CD4-positive, CD25-positive, alpha-beta regulatory T cell (primary cell): ENCODE results near the gene CD2AP. TPM values are rescaled to one million over a fixed set of nuclear protein-coding genes. Genes with fewer than 3 reads are reported as not detected.
"Not testable (repeated sequence)": the region's sequence is repeated elsewhere in the genome, so short reads cannot be mapped to it uniquely, and the experiment has no call there.

Source experiments
- ATAC-seq, 2 donors: fragments of 150-1000 bp; cut with Tn5 transposase; one replicate each; pipeline ENCODE4 v1.10.0; 2021; ENCODE audit warnings: low read depth in 2 of 2, moderate number of reproducible peaks in 2 of 2, moderate library complexity in 1 of 2
- DNase-seq, 3 donors: peaks; one replicate each; pipeline versions ENCODE4 v3.0.0 to v3.0.0-alpha.2; 2012 to 2022; ENCODE audit warnings: mixed read lengths in 1 of 3
- H3K27ac ChIP-seq: one replicate; pipeline ENCODE4 v1.7.0; 2013; ENCODE audit warnings: mild to moderate bottlenecking, low read length; ENCODE audit not compliant: insufficient read depth, poor library complexity, severe bottlenecking
- H3K27me3 ChIP-seq: one replicate; pipeline ENCODE4 v1.7.0; 2013; ENCODE audit warnings: low read length; ENCODE audit not compliant: control insufficient read depth, insufficient read depth
- H3K36me3 ChIP-seq: one replicate; pipeline ENCODE4 v1.7.0; 2013; ENCODE audit warnings: mild to moderate bottlenecking, low read length, moderate library complexity; ENCODE audit not compliant: control insufficient read depth, insufficient read depth
- H3K4me1 ChIP-seq: 2 replicates; pipeline ENCODE4 v1.7.0; 2013; ENCODE audit warnings: mild to moderate bottlenecking, low read length; ENCODE audit not compliant: insufficient read depth, control insufficient read depth, poor library complexity, severe bottlenecking
- H3K4me3 ChIP-seq: one replicate; pipeline ENCODE4 v1.7.0; 2013; ENCODE audit warnings: low read depth, mild to moderate bottlenecking, low read length, moderate library complexity
- H3K9me3 ChIP-seq, 2 experiments: 1 replicate in 1 of 2; 2 replicates in 1 of 2; pipeline ENCODE4 v1.7.0; 2013; ENCODE audit warnings: low read length in 2 of 2, mild to moderate bottlenecking in 1 of 2, moderate library complexity in 1 of 2; ENCODE audit not compliant: control insufficient read depth in 2 of 2
- H3K27ac Mint-ChIP-seq, 3 donors: one replicate each; pipeline ENCODE4 v1.8.0; 2020 to 2022; ENCODE audit warnings: mild to moderate bottlenecking in 3 of 3, mixed read lengths in 3 of 3, moderate library complexity in 2 of 3
- H3K27me3 Mint-ChIP-seq: one replicate; pipeline ENCODE4 v1.8.0; 2022; ENCODE audit warnings: mild to moderate bottlenecking, mixed read lengths
- H3K36me3 Mint-ChIP-seq: one replicate; pipeline ENCODE4 v1.8.0; 2020; ENCODE audit warnings: mixed read lengths
- H3K4me1 Mint-ChIP-seq, 4 donors: one replicate each; pipeline ENCODE4 v1.8.0; 2020 to 2022; ENCODE audit warnings: mixed read lengths in 4 of 4, mild to moderate bottlenecking in 1 of 4
- H3K4me3 Mint-ChIP-seq, 4 donors: one replicate each; pipeline ENCODE4 v1.8.0; 2020 to 2022; ENCODE audit warnings: mild to moderate bottlenecking in 4 of 4, mixed read lengths in 4 of 4, moderate library complexity in 3 of 4
- H3K9me3 Mint-ChIP-seq, 7 donors: one replicate each; pipeline ENCODE4 v1.8.0; 2020 to 2022; ENCODE audit warnings: mixed read lengths in 7 of 7, mild to moderate bottlenecking in 3 of 7, moderate library complexity in 2 of 7
- polyA plus RNA-seq, 4 donors: library from polyadenylated mRNA; unstranded; fragments of 300-500 nt; fragmentation: Illumina TruSeq; gene quantifications; one replicate each; pipeline ENCODE4 v1.2.3, GENCODE V29; 2021
- total RNA-seq: library from RNA; stranded (reverse); gene quantifications from one replicate; pipeline ENCODE4 v1.2.3, GENCODE V29; 2022

CD2AP gene
- total and polyA plus RNA-seq, 5 donors from 2014 or later: 4.0 to 30.5 (median 6.5) TPM

DNA sequence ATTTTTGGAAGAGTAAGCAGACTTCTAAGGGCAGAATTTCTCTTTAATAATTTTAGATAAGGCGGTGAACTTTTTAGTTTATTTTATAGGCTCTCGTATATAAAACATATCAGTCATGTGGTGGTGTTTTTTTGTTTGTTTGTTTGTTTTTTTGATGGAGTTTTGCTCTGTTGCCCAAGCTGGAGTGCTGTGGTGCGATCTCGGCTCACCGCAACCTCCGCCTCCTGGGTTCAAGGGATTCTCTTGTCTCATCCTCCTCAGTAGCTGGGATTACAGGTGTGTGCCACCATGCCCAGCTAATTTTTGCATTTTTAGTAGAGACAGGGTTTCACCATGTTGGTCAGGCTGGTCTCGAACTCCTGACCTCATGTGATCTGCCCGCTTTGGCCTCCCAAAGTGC lies 3.6 kb downstream of the CD2AP start:
- not testable (repeated sequence) for DNase-seq, H3K9me3 Mint-ChIP-seq, H3K27ac Mint-ChIP-seq, H3K36me3 ChIP-seq, H3K27me3 Mint-ChIP-seq, H3K9me3 ChIP-seq, H3K27ac ChIP-seq, H3K4me3 ChIP-seq, ATAC-seq, H3K27me3 ChIP-seq, H3K36me3 Mint-ChIP-seq
- peaks cover 23% of the 10 kb centered on the region for H3K4me1 ChIP-seq
- Mint-ChIP-seq H3K4me1 (peaks cover 42 to 71% (median 47%) of the 10 kb centered on the region in 4 donors), H3K4me3 (peak overlapping the region in 2 of 4 donors; percentile 7 to 43)

DNA sequence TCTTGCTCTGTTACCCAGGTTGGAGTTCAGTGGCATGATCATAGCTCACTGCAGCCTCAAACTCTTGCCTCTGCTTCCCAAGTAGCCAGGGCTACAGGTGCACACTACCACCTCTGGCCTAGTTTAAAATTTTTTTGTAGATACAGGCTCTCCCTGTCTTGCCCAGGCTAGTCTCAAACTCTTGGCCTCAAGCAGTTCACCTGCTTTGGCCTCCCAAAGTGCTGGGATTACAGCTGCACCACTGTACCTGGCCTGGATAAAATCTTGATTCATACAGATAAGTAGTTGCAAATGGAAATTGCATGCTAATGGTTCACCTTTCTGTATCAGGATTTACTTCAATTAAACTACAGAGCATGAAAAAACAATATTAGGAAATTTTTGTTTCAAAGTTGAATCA lies 4.2 kb downstream of the CD2AP start:
- H3K4me1 ChIP-seq: peaks cover 23% of the 10 kb centered on the region
- Mint-ChIP-seq H3K9me3 (no peaks in the 10 kb centered on the region), H3K27ac (peak overlapping the region in 1 of 3 donors; percentile 60), H3K4me1 (peaks cover 42 to 73% (median 52%) of the 10 kb centered on the region in 4 donors), H3K27me3 (peaks cover 5% of the 10 kb centered on the region), H3K36me3 (no peaks in the 10 kb centered on the region), H3K4me3 (peak overlapping the region in 1 of 4 donors; percentile 5)
- no peak overlapping the region for H3K27ac ChIP-seq
- DNase-seq (no peak), ATAC-seq (no peak)
- no peaks in the 10 kb centered on the region for H3K9me3 ChIP-seq
- no peak overlapping the region for H3K4me3 ChIP-seq
- no peaks in the 10 kb centered on the region for H3K27me3 ChIP-seq
- H3K36me3 ChIP-seq: no peaks in the 10 kb centered on the region

GRCh38 chr6:47483516-47483852 lies 5.9 kb downstream of the CD2AP start:
- Mint-ChIP-seq H3K4me3 (peak overlapping the region in 1 of 4 donors; percentile 9), H3K36me3 (no peaks in the 10 kb centered on the region), H3K4me1 (peaks cover 46 to 72% (median 53%) of the 10 kb centered on the region in 4 donors), H3K9me3 (no peaks in the 10 kb centered on the region), H3K27me3 (peaks cover 1% of the 10 kb centered on the region), H3K27ac (no peak overlapping the region)
- Histone ChIP-seq H3K36me3 (no peaks in the 10 kb centered on the region), H3K4me3 (no peak overlapping the region), H3K27ac (no peak overlapping the region), H3K27me3 (no peaks in the 10 kb centered on the region), H3K4me1 (peaks cover 17% of the 10 kb centered on the region), H3K9me3 (no peaks in the 10 kb centered on the region)
- DNase-seq (no peak), ATAC-seq (no peak)

- Mint-ChIP-seq H3K27me3 (no peaks in the 10 kb centered on the region), H3K4me1 (peaks cover 48 to 67% (median 48%) of the 10 kb centered on the region in 4 donors), H3K36me3 (no peaks in the 10 kb centered on the region), H3K27ac (peak overlapping the region in 1 of 3 donors; percentile 66), H3K9me3 (no peaks in the 10 kb centered on the region), H3K4me3 (peak overlapping the region in 1 of 4 donors; percentile 40)
- no peaks in the 10 kb centered on the region for H3K27me3 ChIP-seq
- peak overlapping the region; percentile 23 for H3K4me3 ChIP-seq
- no peaks in the 10 kb centered on the region for H3K36me3 ChIP-seq
- no peak overlapping the region for H3K27ac ChIP-seq
- ATAC-seq (no peak), DNase-seq (no peak)
- H3K9me3 ChIP-seq: no peaks in the 10 kb centered on the region
- peaks cover 12% of the 10 kb centered on the region for H3K4me1 ChIP-seq
These were observed 6.4 kb downstream of the CD2AP start for GRCh38 chr6:47483853-47484546.

GRCh38 chr6:47484616-47485015 lies 7.0 kb downstream of the CD2AP start:
- H3K36me3 ChIP-seq: no peaks in the 10 kb centered on the region
- peak overlapping the region in 1 of 3 donors; percentile 66 for H3K27ac Mint-ChIP-seq
- H3K27me3 Mint-ChIP-seq: no peaks in the 10 kb centered on the region
- H3K27me3 ChIP-seq: no peaks in the 10 kb centered on the region
- H3K9me3 ChIP-seq: no peaks in the 10 kb centered on the region
- peaks cover 6% of the 10 kb centered on the region for H3K4me1 ChIP-seq
- no peak overlapping the region for H3K4me3 ChIP-seq
- peaks cover 43 to 63% (median 47%) of the 10 kb centered on the region in 4 donors for H3K4me1 Mint-ChIP-seq
- no peak for DNase-seq
- no peak for ATAC-seq
- no peak overlapping the region for H3K4me3 Mint-ChIP-seq
- H3K9me3 Mint-ChIP-seq: no peaks in the 10 kb centered on the region
- H3K36me3 Mint-ChIP-seq: no peaks in the 10 kb centered on the region
- H3K27ac ChIP-seq: no peak overlapping the region

DNA sequence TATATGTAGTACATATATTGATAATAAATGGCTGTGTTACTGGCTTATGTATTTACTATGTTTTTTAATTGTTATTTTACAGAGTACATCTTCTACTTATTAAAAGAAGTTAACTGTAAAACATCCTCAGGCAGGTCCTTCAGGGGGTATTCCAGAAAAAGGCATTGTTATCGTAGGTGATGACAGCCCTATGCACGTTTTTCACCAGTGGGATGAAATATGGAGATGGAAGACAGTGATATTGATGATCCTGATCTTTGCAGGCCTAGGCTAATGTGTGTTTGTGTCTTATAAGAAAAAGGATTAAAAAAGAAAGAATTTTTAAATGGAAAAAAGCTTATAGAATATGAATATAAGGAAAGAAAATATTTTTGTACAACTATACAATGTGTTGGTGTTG lies 7.5 kb downstream of the CD2AP start:
- no peak overlapping the region for H3K27ac Mint-ChIP-seq

DNA sequence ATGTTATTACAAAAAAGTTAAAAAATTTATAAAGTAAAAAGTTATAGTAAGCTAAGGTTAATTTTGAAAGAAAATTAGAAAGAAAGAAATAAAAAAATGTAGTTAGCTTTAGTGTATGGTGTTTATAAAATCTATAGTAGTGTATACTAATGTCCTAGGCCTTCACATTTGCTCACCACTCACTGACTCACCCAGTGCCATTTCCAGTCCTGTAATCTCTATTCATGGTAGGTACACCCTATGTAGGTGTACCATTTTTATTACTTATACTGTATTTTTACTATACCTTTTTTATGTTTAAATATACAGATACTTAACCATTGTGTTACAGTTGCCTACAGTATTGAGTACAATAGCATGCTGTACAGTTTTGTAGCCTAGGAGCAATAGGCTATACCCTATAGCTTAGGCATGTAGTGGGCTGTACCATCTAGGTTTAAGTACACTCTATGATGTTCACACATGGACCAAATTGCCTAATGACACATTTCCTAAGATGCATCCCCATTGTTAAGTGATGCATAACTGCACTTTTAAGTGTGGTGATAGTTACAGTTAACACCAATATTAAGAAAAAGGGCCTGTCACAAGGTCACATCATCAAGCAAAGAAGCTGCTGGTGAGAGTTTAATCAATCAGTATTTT lies 8.0 kb downstream of the CD2AP start:
- no peaks in the 10 kb centered on the region for H3K9me3 Mint-ChIP-seq
- ATAC-seq (no peak), DNase-seq (no peak)
- Histone ChIP-seq H3K9me3 (no peaks in the 10 kb centered on the region), H3K27me3 (no peaks in the 10 kb centered on the region), H3K4me1 (no peaks in the 10 kb centered on the region), H3K36me3 (no peaks in the 10 kb centered on the region), H3K27ac (no peak overlapping the region), H3K4me3 (no peak overlapping the region)
- peaks cover 44 to 62% (median 47%) of the 10 kb centered on the region in 4 donors for H3K4me1 Mint-ChIP-seq
- H3K27me3 Mint-ChIP-seq: no peaks in the 10 kb centered on the region
- H3K4me3 Mint-ChIP-seq: no peak overlapping the region
- H3K36me3 Mint-ChIP-seq: no peaks in the 10 kb centered on the region
- H3K27ac Mint-ChIP-seq: no peak overlapping the region

More for the DNA sequence above, 7.5 kb downstream of the CD2AP start:
- no peak overlapping the region for H3K27ac ChIP-seq
- Mint-ChIP-seq H3K9me3 (no peaks in the 10 kb centered on the region), H3K36me3 (no peaks in the 10 kb centered on the region), H3K4me3 (no peak overlapping the region), H3K4me1 (peaks cover 44 to 62% (median 46%) of the 10 kb centered on the region in 4 donors), H3K27me3 (no peaks in the 10 kb centered on the region)
- no peak for DNase-seq
- no peak for ATAC-seq
- H3K4me3 ChIP-seq: no peak overlapping the region
- no peaks in the 10 kb centered on the region for H3K27me3 ChIP-seq
- no peaks in the 10 kb centered on the region for H3K36me3 ChIP-seq
- H3K9me3 ChIP-seq: no peaks in the 10 kb centered on the region
- H3K4me1 ChIP-seq: peaks cover 1% of the 10 kb centered on the region

GRCh38 chr6:47489995-47490394 lies 12.4 kb downstream of the CD2AP start:
- no peak overlapping the region for H3K4me3 Mint-ChIP-seq
- H3K36me3 ChIP-seq: no peaks in the 10 kb centered on the region
- H3K9me3 ChIP-seq: no peaks in the 10 kb centered on the region
- ATAC-seq (no peak), DNase-seq (no peak)
- H3K27me3 Mint-ChIP-seq: no peaks in the 10 kb centered on the region
- H3K27me3 ChIP-seq: no peaks in the 10 kb centered on the region
- H3K4me3 ChIP-seq: no peak overlapping the region
- H3K4me1 Mint-ChIP-seq: peaks cover 34 to 61% (median 43%) of the 10 kb centered on the region in 4 donors
- H3K9me3 Mint-ChIP-seq: no peaks in the 10 kb centered on the region
- H3K36me3 Mint-ChIP-seq: no peaks in the 10 kb centered on the region
- no peaks in the 10 kb centered on the region for H3K4me1 ChIP-seq
- H3K27ac ChIP-seq: no peak overlapping the region
- H3K27ac Mint-ChIP-seq: no peak overlapping the region
